Occipital lobe (tissue), 2 donors: ENCODE measurements around the gene MPP4. TPM values are rescaled to one million over a fixed set of nuclear protein-coding genes. Genes with fewer than 3 reads are reported as not detected.
"Not testable (repeated sequence)": the region's sequence is repeated elsewhere in the genome, so short reads cannot be mapped to it uniquely, and the experiment has no call there.

Experiments used
- DNase-seq: peaks from one replicate; lab custom pipeline; 2025; lab: John Stamatoyannopoulos, UW
- total RNA-seq: library from RNA; depleted of rRNA; stranded (reverse); fragments of >200 nt; gene quantifications from one replicate; pipeline ENCODE4 v1.2.3, GENCODE V29; 2014

Gene MPP4
- total RNA-seq, 1 donor from 2014 or later = 0.31 TPM

DNA sequence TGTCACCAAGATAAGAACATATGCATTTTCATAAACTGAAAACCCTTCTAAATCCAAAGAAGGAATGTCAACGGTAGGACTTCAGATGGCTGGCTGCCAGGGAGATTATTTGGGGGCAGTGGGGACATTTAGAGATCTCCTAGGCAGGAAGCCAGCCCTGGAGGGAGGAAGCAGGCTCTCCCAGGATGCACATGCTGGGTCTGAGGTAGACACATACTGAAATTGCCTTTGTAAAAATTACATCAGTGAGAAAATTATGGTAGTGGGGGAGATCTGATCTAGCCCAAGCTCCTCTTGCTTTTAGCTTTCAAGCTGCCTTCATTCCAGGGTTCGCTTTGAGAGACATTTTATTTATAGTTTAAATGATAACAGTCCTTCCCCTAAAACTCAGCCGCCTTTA, 24.1 kb downstream of the MPP4 start:
- no peak for DNase-seq

DNA sequence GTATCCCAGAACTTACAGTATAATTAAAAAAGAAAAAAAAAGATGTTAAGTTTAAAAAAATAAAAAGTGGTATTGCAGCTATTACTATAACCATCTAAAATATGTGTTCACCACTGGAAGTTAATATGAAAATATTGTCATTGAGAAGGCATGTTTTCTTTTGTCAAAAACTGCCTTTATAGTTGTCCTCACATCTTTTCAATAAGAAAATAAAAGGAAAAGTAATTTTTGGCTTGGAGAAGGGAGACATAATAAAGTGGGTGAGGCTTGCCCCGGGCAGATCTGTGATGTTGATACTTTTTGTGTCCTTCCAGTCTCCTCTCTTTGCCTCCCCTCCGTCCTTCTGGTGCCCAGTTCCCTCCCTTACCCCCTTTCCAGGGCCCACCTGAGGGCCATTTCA, 24.9 kb downstream of the MPP4 start:
- no peak for DNase-seq

DNA sequence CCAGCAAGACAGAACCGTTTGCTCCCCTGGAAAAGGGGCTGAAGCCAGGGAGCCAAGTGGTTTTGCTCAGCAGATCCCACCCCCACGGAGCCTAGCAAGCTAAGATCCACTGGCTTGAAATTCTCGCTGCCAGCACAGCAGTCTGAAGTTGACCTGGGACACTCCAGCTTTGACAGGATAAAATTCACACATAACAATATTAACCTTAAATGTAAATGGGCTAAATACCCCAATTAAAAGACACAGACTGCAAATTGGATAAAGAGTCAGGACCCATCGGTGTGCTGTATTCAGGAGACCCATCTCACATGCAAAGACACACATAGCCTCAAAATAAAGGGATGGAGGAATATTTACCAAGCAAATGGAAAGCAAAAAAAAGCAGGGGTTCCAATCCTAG, 27.2 kb downstream of the MPP4 start:
- not testable (repeated sequence) for DNase-seq

- DNase-seq = no peak
Observed at GRCh38 chr2:201669865-201670264, 28.6 kb downstream of the MPP4 start.

- DNase-seq = no peak
Observed at GRCh38 chr2:201668402-201668910, 30.0 kb downstream of the MPP4 start.

- DNase-seq = no peak
Observed at GRCh38 chr2:201664334-201664733, 34.1 kb downstream of the MPP4 start.

DNA sequence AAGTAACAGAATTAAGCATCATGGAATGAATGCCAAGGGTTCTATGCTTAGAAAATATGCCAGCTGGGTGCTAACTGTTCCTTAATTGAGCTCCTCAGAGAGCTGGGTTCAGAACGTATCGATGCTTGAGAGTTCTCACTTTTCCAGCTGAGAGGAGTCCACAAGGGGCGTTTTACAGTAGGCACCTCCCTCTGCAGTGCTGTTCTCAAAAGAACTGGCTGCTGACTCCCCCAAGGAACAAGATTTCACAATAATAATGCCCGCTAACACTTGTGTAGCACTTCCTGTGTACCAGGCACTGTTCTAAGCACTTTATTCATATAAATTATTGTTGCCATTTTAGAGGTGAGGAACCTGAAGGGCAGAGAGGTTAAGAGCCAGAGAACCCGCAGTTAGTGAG, 37.1 kb downstream of the MPP4 start:
- DNase-seq = no peak

GRCh38 chr2:201660293-201660895, 38.0 kb downstream of the MPP4 start:
- DNase-seq = no peak

DNA sequence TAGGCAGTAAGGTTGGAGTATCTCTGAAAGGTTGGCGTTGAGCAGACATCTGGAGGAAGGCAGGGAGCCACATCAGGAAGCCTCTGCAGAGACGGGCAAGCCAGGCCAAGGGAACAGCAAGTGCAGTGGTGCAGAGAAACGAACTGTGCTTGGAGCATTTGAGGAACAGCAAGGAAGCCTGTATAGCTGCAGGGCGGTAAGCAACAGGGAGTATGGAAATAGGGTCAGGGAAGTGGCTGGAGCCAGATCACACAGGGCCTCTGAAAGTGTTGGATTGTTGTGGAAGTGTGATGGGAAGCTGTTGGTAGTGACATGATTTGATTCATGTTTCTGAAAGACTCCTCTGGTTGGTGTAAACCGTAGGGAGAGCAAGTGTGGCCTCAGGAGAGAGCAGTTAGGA, 41.7 kb downstream of the MPP4 start:
- no peak for DNase-seq

DNA sequence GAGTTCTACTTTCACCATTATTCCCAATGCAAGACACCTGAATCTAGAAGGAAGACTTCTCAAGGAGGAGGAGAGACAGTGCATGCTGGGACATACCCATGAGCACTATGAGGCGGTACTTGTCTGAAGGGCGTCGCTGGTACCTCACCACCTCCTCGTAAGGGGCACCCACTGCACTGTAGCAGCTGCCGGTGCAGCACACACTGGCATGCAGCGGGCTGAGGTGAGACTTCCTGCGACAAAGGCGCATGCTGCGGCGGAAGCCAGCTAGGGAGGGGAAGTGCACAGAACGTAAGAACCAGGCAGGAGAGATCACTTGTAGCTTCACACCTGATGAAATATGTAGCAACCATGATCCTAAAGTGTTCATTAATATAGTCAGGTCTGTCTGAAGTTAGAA, 42.3 kb downstream of the MPP4 start:
- no peak for DNase-seq

GRCh38 chr2:201654616-201655384, 43.6 kb downstream of the MPP4 start:
- DNase-seq = no peak

DNA sequence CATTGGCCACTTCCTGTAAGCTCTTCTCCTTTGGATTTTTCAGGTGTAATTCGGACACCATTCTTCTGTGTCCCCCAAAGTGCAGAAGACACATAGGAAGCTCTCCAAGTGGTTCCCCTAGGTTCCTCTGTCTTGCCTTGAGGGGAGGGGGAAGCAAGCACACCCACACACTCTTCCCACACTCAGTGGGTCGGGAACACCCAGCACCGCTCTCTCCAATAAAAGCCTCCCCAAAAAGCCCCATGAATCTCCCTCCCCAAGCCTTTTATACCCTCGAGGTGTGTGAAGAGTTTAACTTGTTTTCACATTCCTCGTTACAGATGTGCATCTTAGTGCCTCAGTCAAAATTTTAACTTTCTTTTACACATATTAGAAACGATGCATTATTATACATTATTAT, 45.2 kb downstream of the MPP4 start:
- no peak for DNase-seq

- no peak for DNase-seq
Observed at GRCh38 chr2:201649442-201649841, 49.0 kb downstream of the MPP4 start.

GRCh38 chr2:201647431-201647830, 51.0 kb downstream of the MPP4 start:
- DNase-seq = no peak

- DNase-seq = no peak
Observed at GRCh38 chr2:201644001-201644400, 54.4 kb downstream of the MPP4 start.

GRCh38 chr2:201643216-201643890, 55.1 kb downstream of the MPP4 start, which contains the start of gene TMEM237:
Gene TMEM237 (minus strand): TSS chr2:201643503. CDS start chr2:201643400, 103 bp downstream.
- DNase-seq = peak; percentile 58

- peak; percentile 65 for DNase-seq
Observed at GRCh38 chr2:201642579-201643215, 55.7 kb downstream of the MPP4 start.

DNA sequence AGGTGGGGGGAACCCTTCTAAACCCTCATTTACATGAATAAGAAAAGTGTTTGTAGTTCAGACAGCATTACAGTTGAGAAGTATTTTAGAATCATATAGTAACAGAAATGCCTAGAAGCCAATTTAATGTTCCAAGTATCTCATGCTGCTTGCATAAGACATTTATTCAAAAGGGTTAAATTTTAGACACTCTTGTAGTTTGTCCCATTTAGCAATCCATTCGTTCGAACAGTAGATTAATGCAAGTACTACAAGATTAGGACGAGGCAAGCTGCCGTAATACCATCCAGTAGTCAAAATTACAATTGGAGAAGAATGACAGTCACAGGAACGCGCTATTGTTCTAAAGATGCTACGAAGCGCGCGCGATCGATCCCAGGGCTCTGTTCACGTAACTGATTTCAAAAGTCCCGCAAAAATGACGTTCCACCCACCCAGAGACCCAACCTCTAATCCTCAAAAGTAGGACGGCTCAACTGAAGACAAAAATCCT, 56.3 kb downstream of the MPP4 start:
- DNase-seq = no peak

DNA sequence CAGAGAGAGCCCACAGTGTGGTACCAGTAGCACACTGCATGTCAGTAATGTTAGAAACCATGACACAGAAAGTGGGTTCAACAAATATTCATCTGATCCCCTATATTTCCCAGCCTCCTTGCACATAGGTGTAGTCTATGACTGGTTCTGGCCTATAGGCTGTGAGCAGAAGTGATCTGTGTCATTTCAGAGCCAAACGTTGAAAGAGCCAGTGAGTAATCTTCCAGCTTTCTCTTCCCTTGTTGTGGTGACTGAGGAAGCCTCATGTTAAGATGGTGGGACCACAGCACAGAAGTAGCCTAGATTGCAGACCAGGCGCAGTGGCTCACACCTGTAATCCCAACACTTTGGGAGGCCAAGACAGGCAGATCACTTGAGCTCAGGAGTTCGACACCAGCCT, 59.2 kb downstream of the MPP4 start:
- DNase-seq = no peak

- DNase-seq = no peak
Observed at GRCh38 chr2:201638326-201638725, 60.1 kb downstream of the MPP4 start.

- no peak for DNase-seq
Observed at GRCh38 chr2:201633661-201634249, 64.7 kb downstream of the MPP4 start.
